K562 (cell line): Measurements from ENCODE around the gene SVIL. TPM values are rescaled to one million over a fixed set of nuclear protein-coding genes. Genes with fewer than 3 reads are reported as not detected.

Experiments used
- ATAC-seq: fragments of 200-7000 bp; cut with Tn5 transposase; 3 replicates; pipeline ENCODE4 v1.9.1; 2020; ENCODE audit warnings: moderate library complexity
- BruUV-seq: library from RNA; stranded (reverse); fragments of 400-500 nt; replicated peaks from 2 replicates; lab custom pipeline; 2021; lab: Mats Ljungman, UMichigan
- CTCF ChIA-PET: fragments of 300-600 bp; formaldehyde crosslinking; extraction: SDS; loops from one replicate; lab custom pipeline; 2021; ENCODE audit warnings: low intra/inter-chr PET ratio; lab: Yijun Ruan, JAX
- POLR2A ChIA-PET: fragments of 300-600, 350-650 bp; sonication (Branson Sonifier 250); formaldehyde crosslinking; extraction: SDS; loops from one replicate; lab custom pipeline; 2021; ENCODE audit warnings: antibody characterized with exemption, inconsistent platforms; lab: Yijun Ruan, JAX
- DNase-seq, 4 experiments: peaks; one replicate each; pipeline versions ENCODE4 v3.0.0 to v3.0.0-alpha.2; 2011 to 2018; ENCODE audit warnings: low spot score in 3 of 4, mixed read lengths in 3 of 4; ENCODE audit errors: extremely low read depth in 1 of 4
- FAIRE-seq: peaks from 2 replicates; lab custom pipeline; 2011; peaks lifted over from hg19 to GRCh38; lab: Jason Lieb, UNC
- H2AFZ ChIP-seq: 2 replicates; pipeline ENCODE4 v1.6.0; 2011; ENCODE audit warnings: low read depth, low read length, control low read depth, inconsistent platforms
- H3K27ac ChIP-seq: fragments of 200-600 bp; 3 replicates; pipeline ENCODE4 v1.8.0; 2011; ENCODE audit warnings: low read depth, mild to moderate bottlenecking, control low read depth, inconsistent platforms, low read length, moderate library complexity, mixed read lengths; ENCODE audit errors: extremely low read depth
- H3K27me3 ChIP-seq, 2 experiments: fragments of 300-600 bp in 1 of 2; 2 replicates in 1 of 2; 3 replicates in 1 of 2; pipeline versions ENCODE4 v1.6.0 to v1.8.0; 2011; ENCODE audit warnings: inconsistent platforms in 2 of 2, low read length in 2 of 2, mild to moderate bottlenecking in 1 of 2, mixed read lengths in 1 of 2, moderate library complexity in 1 of 2; ENCODE audit not compliant: control insufficient read depth in 2 of 2, insufficient read depth in 2 of 2
- H3K36me3 ChIP-seq: fragments of 300-600 bp; 3 replicates; pipeline ENCODE4 v1.8.0; 2011; ENCODE audit warnings: mild to moderate bottlenecking, low read length, inconsistent platforms; ENCODE audit not compliant: control insufficient read depth, insufficient read depth
- H3K4me1 ChIP-seq, 2 experiments: fragments of 200-600 bp in 1 of 2; replicated peaks in 1 of 2; 2 replicates in 1 of 2; 3 replicates in 1 of 2; pipeline versions ENCODE4 v1.5.1 to v1.8.0; 2011; ENCODE audit warnings: inconsistent platforms in 2 of 2, low read length in 2 of 2, mild to moderate bottlenecking in 1 of 2, mixed read lengths in 1 of 2, moderate library complexity in 1 of 2; ENCODE audit not compliant: control insufficient read depth in 2 of 2, insufficient read depth in 2 of 2
- H3K4me2 ChIP-seq: 2 replicates; pipeline ENCODE4 v1.6.1; 2011; ENCODE audit warnings: low read length, control low read depth, inconsistent platforms, mixed read lengths; ENCODE audit not compliant: insufficient read depth
- H3K4me3 ChIP-seq: fragments of 200-600 bp; sonication (generic), shearing (Covaris generic); 2 replicates; pipeline ENCODE4 v1.5.1; 2016; ENCODE audit warnings: control low read depth, inconsistent platforms
- H3K79me2 ChIP-seq: fragments of 200-600 bp; 3 replicates; pipeline ENCODE4 v1.8.0; 2011; ENCODE audit warnings: low read length, inconsistent platforms; ENCODE audit not compliant: control insufficient read depth, insufficient read depth
- H3K9ac ChIP-seq, 2 experiments: 2 replicates each; pipeline versions ENCODE4 v1.6.0 to v1.6.1; 2011; ENCODE audit warnings: low read depth in 2 of 2, low read length in 2 of 2, control low read depth in 1 of 2, inconsistent platforms in 1 of 2, mild to moderate bottlenecking in 1 of 2, mixed read lengths in 1 of 2; ENCODE audit not compliant: insufficient read depth in 1 of 2
- H3K9me1 ChIP-seq: one replicate; pipeline ENCODE4 v1.6.0; 2011; ENCODE audit warnings: inconsistent platforms, mild to moderate bottlenecking, low read length, moderate library complexity; ENCODE audit not compliant: control insufficient read depth, insufficient read depth
- H3K9me3 ChIP-seq: replicated peaks from 2 replicates; pipeline ENCODE4 v1.5.1; 2011; ENCODE audit warnings: low read depth, low read length, inconsistent platforms; ENCODE audit not compliant: control insufficient read depth, insufficient read depth
- H4K20me1 ChIP-seq: replicated peaks from 2 replicates; pipeline ENCODE4 v1.6.1; 2011; ENCODE audit warnings: low read length, inconsistent platforms, mixed read lengths; ENCODE audit not compliant: control insufficient read depth, insufficient read depth
- ARID1B ChIP-seq: fragments of 450-650 bp; IDR thresholded peaks from 2 replicates; pipeline ENCODE4 v1.6.1; 2016; ENCODE audit warnings: antibody characterized with exemption, mild to moderate bottlenecking, inconsistent platforms
- C11orf30 ChIP-seq: fragments of 450-650 bp; IDR thresholded peaks from 2 replicates; pipeline ENCODE4 v1.6.1; 2016; ENCODE audit warnings: low read depth, mild to moderate bottlenecking
- CBX5 ChIP-seq: IDR thresholded peaks from 2 replicates; pipeline ENCODE4 v1.6.1; 2014; ENCODE audit warnings: low read depth, borderline replicate concordance
- CBX8 ChIP-seq: fragments of 200-600 bp; sonication (generic); IDR thresholded peaks from 2 replicates; pipeline ENCODE4 v1.6.1; 2012; ENCODE audit warnings: borderline replicate concordance, mixed run types, low read depth, mild to moderate bottlenecking, moderate library complexity, mixed read lengths, low read length, control low read depth, inconsistent platforms; ENCODE audit not compliant: poor library complexity, severe bottlenecking; ENCODE audit errors: extremely low read depth
- DPF2 ChIP-seq: fragments of 450-650 bp; IDR thresholded peaks from 2 replicates; pipeline ENCODE4 v1.6.1; 2016
- GATAD2B ChIP-seq: fragments of 450-650 bp; IDR thresholded peaks from 2 replicates; pipeline ENCODE4 v1.6.1; 2017; ENCODE audit warnings: mild to moderate bottlenecking, borderline replicate concordance
- HNRNPH1 ChIP-seq: fragments of 200-400 bp; formaldehyde crosslinking; optimal IDR thresholded peaks from 2 replicates; pipeline ENCODE3; 2017; ENCODE audit warnings: low read depth, mild to moderate bottlenecking, low read length, moderate library complexity
- KLF10 ChIP-seq: fragments of 250-450 bp; sonication (Bioruptor Pico); IDR thresholded peaks from 2 replicates; pipeline ENCODE4 v1.6.1; 2021; ENCODE audit warnings: matching md5 sums
- MAFG ChIP-seq: fragments of 450-650 bp; conservative IDR thresholded peaks from 2 replicates; pipeline ENCODE4 v1.6.1; 2016; ENCODE audit warnings: missing genetic modification characterization, missing compliant biosample characterization
- RBM15 ChIP-seq: fragments of 200-400 bp; formaldehyde crosslinking; IDR thresholded peaks from 2 replicates; pipeline ENCODE4 v1.6.1; 2018; ENCODE audit warnings: mild to moderate bottlenecking, low read length, moderate library complexity; ENCODE audit not compliant: insufficient read depth
- SMARCE1 ChIP-seq: fragments of 450-650 bp; IDR thresholded peaks from 2 replicates; pipeline ENCODE4 v1.7.1; 2016; ENCODE audit warnings: mild to moderate bottlenecking
- XRCC5 ChIP-seq: fragments of 200-400 bp; formaldehyde crosslinking; IDR thresholded peaks from 2 replicates; pipeline ENCODE4 v1.6.1; 2017; ENCODE audit warnings: low read depth, mild to moderate bottlenecking, low read length
- ZFX ChIP-seq: sonication (generic); formaldehyde crosslinking; IDR thresholded peaks from 2 replicates; pipeline ENCODE4 v1.8.0; 2022; ENCODE audit warnings: mild to moderate bottlenecking, missing genetic modification reagents, moderate library complexity
- ZNF175 ChIP-seq: fragments of 200-800 bp; sonication (Bioruptor generic); IDR thresholded peaks from 2 replicates; pipeline ENCODE4 v1.6.1; 2016; ENCODE audit warnings: low read depth, mild to moderate bottlenecking, missing genetic modification characterization, missing compliant biosample characterization
- ZNF384 ChIP-seq: IDR thresholded peaks from 2 replicates; pipeline ENCODE4 v1.6.1; 2012; ENCODE audit warnings: low read depth, low read length, improper control_type of control experiment
- WGBS: fragments of 100-300 bp; shearing (Covaris generic); methylation state at CpG from one replicate; pipeline ENCODE4 v1.1.6; 2016; ENCODE audit warnings: low coverage, mixed read lengths; ENCODE audit not compliant: insufficient coverage; ENCODE audit errors: missing lambda C conversion rate; 5-methylcytosine and 5-hydroxymethylcytosine counted together
- in situ Hi-C: fragments of 300-500 bp; cut with MboI; formaldehyde crosslinking; loops from 4 replicates; pipeline ENCODE4 v1.15.0; 2018; ENCODE audit warnings: inconsistent platforms, mixed read lengths
- intact Hi-C: fragments of 100-400 bp; cut with micrococcal nuclease; formaldehyde crosslinking; loops from 2 replicates; pipeline ENCODE4 v1.14.2; 2022
- polyA plus RNA-seq, 8 experiments: library from polyadenylated mRNA; depleted of rRNA in 4 of 8; stranded (reverse) in 5 of 8; unstranded in 3 of 8; fragments of >200 nt; fragmentation: Nextera tagmentation in 2 of 8; fragmentation: Illumina TruSeq in 1 of 8; extraction: Ambion mirVana in 2 of 8; extraction: Trizol in 1 of 8; gene quantifications; 2 replicates each; pipeline versions ENCODE4 v1.2.1 to v1.2.3, GENCODE V29; 2011 to 2014; ENCODE audit warnings: inconsistent platforms in 1 of 8, missing spikeins in 1 of 8
- total RNA-seq, 7 experiments: library from RNA; depleted of rRNA in 6 of 7; stranded (reverse); fragments of >200 nt in 6 of 7; fragmentation: Illumina TruSeq in 2 of 7; extraction: Trizol in 2 of 7; gene quantifications; 2 replicates each; pipeline versions ENCODE4 v1.2.1 to v1.2.3, GENCODE V29; 2011 to 2021; ENCODE audit warnings: low replicate concordance in 1 of 7
- TF ChIP-seq, protein P1 (sequence below): sonication (generic); formaldehyde crosslinking; IDR thresholded peaks from 2 replicates; pipeline ENCODE4 v1.8.1; 2023; ENCODE audit warnings: mild to moderate bottlenecking, missing genetic modification reagents, moderate library complexity

The SVIL gene
- total and polyA plus RNA-seq, 9 of the 15 experiments (the other 6 are each of a cell fraction or from before 2014, with no cell fraction given), result under 0.01 to 0.18 (median 0.05) TPM; not detected in 3

DNA sequence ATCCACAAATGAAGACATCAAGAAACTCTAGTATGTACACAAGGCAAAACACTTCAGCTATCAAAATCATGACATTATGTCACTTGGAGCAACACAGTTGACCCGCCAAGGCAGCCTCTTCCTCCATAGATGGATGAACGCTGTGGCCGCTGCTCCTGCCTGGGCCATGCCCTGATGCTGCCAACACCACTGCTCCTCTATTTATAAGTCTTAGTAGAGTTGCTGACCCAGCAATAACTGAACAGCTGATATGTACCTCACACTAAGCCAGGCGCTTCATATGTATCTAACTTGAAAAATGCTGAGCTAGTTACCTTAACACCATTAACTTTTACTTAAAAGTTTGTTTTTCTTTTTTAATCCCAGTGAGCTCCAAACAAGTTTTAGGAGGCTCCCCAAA lies 214.0 kb downstream of the SVIL start (continued):
- TF ChIP-seq ZFX (CRISPR knock-in tag), result no peak
- TF ChIP-seq XRCC5, result no peak
- TF ChIP-seq, protein P1, sequence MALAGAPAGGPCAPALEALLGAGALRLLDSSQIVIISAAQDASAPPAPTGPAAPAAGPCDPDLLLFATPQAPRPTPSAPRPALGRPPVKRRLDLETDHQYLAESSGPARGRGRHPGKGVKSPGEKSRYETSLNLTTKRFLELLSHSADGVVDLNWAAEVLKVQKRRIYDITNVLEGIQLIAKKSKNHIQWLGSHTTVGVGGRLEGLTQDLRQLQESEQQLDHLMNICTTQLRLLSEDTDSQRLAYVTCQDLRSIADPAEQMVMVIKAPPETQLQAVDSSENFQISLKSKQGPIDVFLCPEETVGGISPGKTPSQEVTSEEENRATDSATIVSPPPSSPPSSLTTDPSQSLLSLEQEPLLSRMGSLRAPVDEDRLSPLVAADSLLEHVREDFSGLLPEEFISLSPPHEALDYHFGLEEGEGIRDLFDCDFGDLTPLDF, result no peak
- no peak for TF ChIP-seq HNRNPH1
- TF ChIP-seq ZNF175, result no peak
- peak; percentile 55 for TF ChIP-seq C11orf30
- TF ChIP-seq ARID1B, result no peak
- TF ChIP-seq KLF10 (CRISPR knock-in tag), result no peak
- TF ChIP-seq SMARCE1, result no peak
- peak; percentile 39 for TF ChIP-seq MAFG (tag)
- TF ChIP-seq RBM15, result no peak
- TF ChIP-seq GATAD2B, result no peak
- no peak for TF ChIP-seq ZNF384

DNA sequence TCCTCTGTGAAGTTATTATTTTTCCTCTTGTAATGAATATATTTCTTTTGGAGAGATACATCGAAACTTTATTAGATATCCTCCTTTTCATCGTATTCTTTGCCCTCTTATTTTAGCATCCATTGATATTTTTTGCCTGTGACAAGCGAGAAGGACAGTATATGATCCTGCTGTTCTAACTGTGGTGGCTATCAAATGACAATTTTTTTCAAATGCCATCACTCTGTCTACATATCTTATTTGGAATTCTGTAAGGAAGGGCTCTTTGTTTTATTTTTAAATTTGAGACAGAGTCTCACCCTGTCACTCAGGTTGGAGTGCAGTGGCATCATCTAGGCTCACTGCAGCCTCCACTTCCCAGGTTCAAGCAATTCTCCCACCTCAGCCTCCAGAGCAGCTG lies 217.4 kb downstream of the SVIL start:
- H3K9me1 ChIP-seq, result no peaks in the 10 kb centered on the region
- H4K20me1 ChIP-seq, result no peaks in the 10 kb centered on the region
- H3K27me3 ChIP-seq, result no peaks in the 10 kb centered on the region
- H2AFZ ChIP-seq, result no peak overlapping the region
- ChIA-PET POLR2A (no interaction called here), CTCF (no interaction called here)
- no peaks in the 10 kb centered on the region for H3K9me3 ChIP-seq
- ATAC-seq (no peak), DNase-seq (no peak), FAIRE-seq (no peak)
- in situ Hi-C loops (no loop called here), intact Hi-C loops (no loop called here)
- no peak overlapping the region for H3K4me3 ChIP-seq
- H3K27ac ChIP-seq, result no peak overlapping the region
- no TSS peak for BruUV-seq
- H3K4me1 ChIP-seq, result peaks cover 0 to 6% of the 10 kb centered on the region in 2 experiments; a peak in 2 of 5 replicates
- no peak overlapping the region for H3K9ac ChIP-seq
- H3K4me2 ChIP-seq, result no peak overlapping the region
- H3K79me2 ChIP-seq, result peaks cover 34% of the 10 kb centered on the region
- peaks cover 41% of the 10 kb centered on the region; the same call in 2 of the 3 replicates for H3K36me3 ChIP-seq
- WGBS, result 79% methylated on average over 3 of the region's 3 CpGs
- TF ChIP-seq DPF2, result no peak
- TF ChIP-seq CBX5, result no peak
- no peak for TF ChIP-seq CBX8
